Endothelial cell of umbilical vein (primary cell): ENCODE measurements around the gene STMN1. TPM values are rescaled to one million over a fixed set of nuclear protein-coding genes. Genes with fewer than 3 reads are reported as not detected.
"Not testable (repeated sequence)": the region's sequence is repeated elsewhere in the genome, so short reads cannot be mapped to it uniquely, and the experiment has no call there.

Experiments used
- BruUV-seq: library from RNA; stranded (reverse); fragments of 400-500 nt; replicated peaks from 2 replicates; lab custom pipeline; 2021; lab: Mats Ljungman, UMichigan
- CTCF ChIA-PET: fragments of 300-600, 350-600 bp; sonication (Branson Sonifier 250); formaldehyde crosslinking; loops from one replicate; lab custom pipeline; 2021; ENCODE audit warnings: antibody characterized with exemption, inconsistent platforms; lab: Charles Lee
- POLR2A ChIA-PET: fragments of 300-600, 350-600 bp; sonication (Branson Sonifier 250); formaldehyde crosslinking; loops from one replicate; lab custom pipeline; 2021; ENCODE audit warnings: antibody characterized with exemption, inconsistent platforms; lab: Charles Lee
- DNase-seq: peaks from one replicate; pipeline ENCODE4 v3.0.0-alpha.2; 2011; ENCODE audit warnings: low read depth, low spot score
- FAIRE-seq: peaks from 2 replicates; lab custom pipeline; 2011; peaks lifted over from hg19 to GRCh38; lab: Jason Lieb, UNC
- H2AFZ ChIP-seq: 2 replicates; pipeline ENCODE4 v1.6.0; 2012; ENCODE audit warnings: low read depth, low read length, control low read depth, inconsistent platforms
- H3K27ac ChIP-seq: 2 replicates; pipeline ENCODE4 v1.5.1; 2011; ENCODE audit warnings: low read depth, mild to moderate bottlenecking, control low read depth, low read length, moderate library complexity; ENCODE audit not compliant: insufficient read depth
- H3K27me3 ChIP-seq, 2 experiments: 2 replicates each; pipeline versions ENCODE4 v1.6.0 to v1.6.1; 2011; ENCODE audit warnings: low read length in 2 of 2, mixed read lengths in 1 of 2; ENCODE audit not compliant: control insufficient read depth in 2 of 2, insufficient read depth in 2 of 2
- H3K36me3 ChIP-seq, 2 experiments: 2 replicates in 1 of 2; 3 replicates in 1 of 2; pipeline ENCODE4 v1.5.1; 2011; ENCODE audit warnings: low read length in 2 of 2, mild to moderate bottlenecking in 1 of 2, moderate library complexity in 1 of 2; ENCODE audit not compliant: control insufficient read depth in 2 of 2, insufficient read depth in 2 of 2; ENCODE audit errors: extremely low read depth in 1 of 2
- H3K4me1 ChIP-seq: 3 replicates; pipeline ENCODE4 v1.5.1; 2011; ENCODE audit warnings: mild to moderate bottlenecking, low read length; ENCODE audit not compliant: control insufficient read depth, insufficient read depth; ENCODE audit errors: extremely low read depth
- H3K4me2 ChIP-seq: 2 replicates; pipeline ENCODE4 v1.6.1; 2011; ENCODE audit warnings: low read length, control low read depth, mixed read lengths; ENCODE audit not compliant: insufficient read depth
- H3K4me3 ChIP-seq, 3 experiments: fragments of 200-600 bp in 1 of 3; sonication (generic), shearing (Covaris generic) in 1 of 3; replicated peaks in 1 of 3; 2 replicates each; pipeline ENCODE4 v1.5.1; 2011 to 2016; ENCODE audit warnings: control low read depth in 3 of 3, low read length in 3 of 3, mild to moderate bottlenecking in 2 of 3, inconsistent platforms in 1 of 3, low read depth in 1 of 3, moderate library complexity in 1 of 3; ENCODE audit not compliant: insufficient read depth in 1 of 3
- H3K79me2 ChIP-seq: 2 replicates; pipeline ENCODE4 v1.6.0; 2012; ENCODE audit warnings: low read length, inconsistent platforms; ENCODE audit not compliant: control insufficient read depth, insufficient read depth
- H3K9ac ChIP-seq: replicated peaks from 2 replicates; pipeline ENCODE3; 2011; ENCODE audit warnings: low read length, control low read depth; ENCODE audit not compliant: insufficient read depth; ENCODE audit errors: extremely low read depth
- H3K9me1 ChIP-seq: replicated peaks from 3 replicates; pipeline ENCODE4 v1.6.0; 2011; ENCODE audit warnings: mild to moderate bottlenecking, low read length; ENCODE audit not compliant: control insufficient read depth, insufficient read depth; ENCODE audit errors: extremely low read depth
- H3K9me3 ChIP-seq: replicated peaks from 2 replicates; pipeline ENCODE4 v1.5.1; 2012; ENCODE audit warnings: low read length, inconsistent platforms; ENCODE audit not compliant: control insufficient read depth, insufficient read depth
- H4K20me1 ChIP-seq: replicated peaks from 2 replicates; pipeline ENCODE3; 2011; ENCODE audit warnings: mild to moderate bottlenecking, low read length; ENCODE audit not compliant: control insufficient read depth, insufficient read depth; ENCODE audit errors: extremely low read depth
- EZH2 ChIP-seq: IDR thresholded peaks from 2 replicates; pipeline ENCODE4 v1.6.1; 2012; ENCODE audit warnings: borderline replicate concordance, low read depth, mild to moderate bottlenecking, moderate library complexity, low read length, inconsistent platforms; ENCODE audit not compliant: severe bottlenecking
- FOS ChIP-seq: IDR thresholded peaks from 2 replicates; pipeline ENCODE4 v1.6.1; 2011; ENCODE audit warnings: mild to moderate bottlenecking, low read length, moderate library complexity, borderline replicate concordance; ENCODE audit not compliant: insufficient read depth
- GATA2 ChIP-seq: IDR thresholded peaks from 2 replicates; pipeline ENCODE4 v1.7.0; 2011; ENCODE audit warnings: low read depth, mild to moderate bottlenecking, moderate library complexity, mixed read lengths, low read length; ENCODE audit not compliant: insufficient read length, insufficient read depth
- JUN ChIP-seq: IDR thresholded peaks from 2 replicates; pipeline ENCODE4 v1.6.1; 2011; ENCODE audit warnings: borderline replicate concordance, low read depth; ENCODE audit not compliant: insufficient read length, insufficient read depth
- POLR2A ChIP-seq: IDR thresholded peaks from 2 replicates; pipeline ENCODE4 v1.6.1; 2012; ENCODE audit warnings: low read depth, mild to moderate bottlenecking, control low read depth, low read length
- POLR2AphosphoS5 ChIP-seq: IDR thresholded peaks from 2 replicates; pipeline ENCODE4 v1.6.1; 2012; ENCODE audit warnings: low read depth, mild to moderate bottlenecking, control low read depth, low read length, moderate library complexity; ENCODE audit not compliant: insufficient read depth
- dilution Hi-C: fragments of 300-500 bp; cut with MboI; formaldehyde crosslinking; loops from one replicate; pipeline ENCODE4 v1.15.0; 2019; ENCODE audit warnings: low sequenced_read_pairs; ENCODE audit not compliant: extremely low pct_ligation_motif_present
- intact Hi-C: fragments of 100-400 bp; cut with micrococcal nuclease; formaldehyde crosslinking; loops from one replicate; pipeline ENCODE4 v1.10.0; 2022
- polyA plus RNA-seq, 4 experiments: library from polyadenylated mRNA; depleted of rRNA in 3 of 4; stranded (reverse) in 3 of 4; unstranded in 1 of 4; fragments of >200 nt; gene quantifications; 2 replicates each; pipeline versions ENCODE4 v1.2.1 to v1.2.3, GENCODE V29; 2011 to 2012; ENCODE audit warnings: missing spikeins in 1 of 4
- total RNA-seq: library from RNA; stranded (reverse); gene quantifications from 2 replicates; pipeline ENCODE4 v1.2.3, GENCODE V29; 2021
- TF ChIP-seq, protein P1 (sequence below): IDR thresholded peaks from 2 replicates; pipeline ENCODE4 v1.6.1; 2011; ENCODE audit not compliant: insufficient read depth, insufficient read length

STMN1 gene
- total and polyA plus RNA-seq, 2 donors (not counting 3 experiments of a cell fraction or from before 2014, with no cell fraction given), result 102 to 503 TPM

DNA sequence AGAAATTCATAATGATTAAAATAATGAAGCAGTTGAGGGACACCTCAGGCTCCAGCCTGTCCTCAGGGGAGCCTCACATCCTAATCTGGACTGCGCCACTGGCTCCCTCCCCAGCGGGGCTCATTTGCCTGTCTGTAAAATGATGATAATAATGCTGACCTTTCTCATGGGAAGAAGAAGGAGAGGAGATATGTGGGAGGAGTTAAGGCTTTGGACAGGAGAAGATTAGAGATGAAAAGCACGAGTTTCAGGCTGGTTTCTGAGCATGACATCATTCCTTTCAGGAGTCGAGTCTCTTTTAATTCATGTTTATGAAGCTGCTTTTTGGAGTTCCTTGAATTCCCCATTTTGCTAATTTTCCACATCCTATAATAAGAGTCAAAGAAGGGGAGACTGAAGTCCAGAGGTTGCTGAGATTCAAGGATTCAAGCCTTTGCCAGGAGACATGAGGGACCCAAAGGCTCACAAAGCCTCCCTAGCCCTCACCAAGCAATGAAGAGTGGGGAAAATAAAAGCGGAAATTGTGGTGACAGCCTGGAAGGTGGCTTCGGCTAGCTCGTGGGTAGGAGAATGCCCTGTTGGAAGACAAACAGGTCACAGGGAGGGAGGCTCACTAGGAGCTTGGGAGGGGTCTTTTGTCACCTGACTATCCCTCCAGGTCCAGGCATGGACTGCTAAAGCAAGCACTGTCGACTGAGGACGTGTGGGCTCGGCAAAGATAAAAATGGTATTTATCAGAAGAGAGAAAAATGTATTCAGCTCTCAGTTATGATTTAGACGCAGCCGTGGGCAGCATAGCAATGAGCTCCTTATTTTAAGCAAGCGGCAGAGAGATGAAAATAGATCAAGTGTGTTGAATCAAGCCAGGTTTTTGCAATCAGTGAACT lies 27.5 kb upstream of the STMN1 start:
- BruUV-seq, result no TSS peak
- H2AFZ ChIP-seq, result no peak overlapping the region
- H3K36me3 ChIP-seq, result no peaks in the 10 kb centered on the region
- CTCF ChIA-PET, result interaction anchor here (1.4 to 1.8 kb wide), 3 partner anchors 9 to 17 kb away, joined by 3 to 5 read pairs (median 4); no protein-coding TSS in a partner anchor
- no peak overlapping the region for H3K4me3 ChIP-seq
- H3K9ac ChIP-seq, result no peak overlapping the region
- H3K4me1 ChIP-seq, result no peaks in the 10 kb centered on the region
- H3K9me1 ChIP-seq, result no peaks in the 10 kb centered on the region
- dilution Hi-C loops, result no loop called here
- intact Hi-C loops, result no loop called here
- H3K27ac ChIP-seq, result no peak overlapping the region
- H3K4me2 ChIP-seq, result no peak overlapping the region
- no peaks in the 10 kb centered on the region for H4K20me1 ChIP-seq
- POLR2A ChIA-PET, result no interaction called here
- no peaks in the 10 kb centered on the region for H3K9me3 ChIP-seq
- DNase-seq, result no peak
- H3K27me3 ChIP-seq, result peaks cover 0 to 6% of the 10 kb centered on the region in 2 experiments
- TF ChIP-seq, protein P1, sequence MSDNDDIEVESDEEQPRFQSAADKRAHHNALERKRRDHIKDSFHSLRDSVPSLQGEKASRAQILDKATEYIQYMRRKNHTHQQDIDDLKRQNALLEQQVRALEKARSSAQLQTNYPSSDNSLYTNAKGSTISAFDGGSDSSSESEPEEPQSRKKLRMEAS, result no peak
- TF ChIP-seq GATA2, result no peak
- no peak for TF ChIP-seq JUN
- no peak for TF ChIP-seq FOS
- no peak for TF ChIP-seq POLR2AphosphoS5
- no peak for TF ChIP-seq POLR2A
- no peak for TF ChIP-seq EZH2
- H3K79me2 ChIP-seq, result no peaks in the 10 kb centered on the region
- FAIRE-seq, result no peak

DNA sequence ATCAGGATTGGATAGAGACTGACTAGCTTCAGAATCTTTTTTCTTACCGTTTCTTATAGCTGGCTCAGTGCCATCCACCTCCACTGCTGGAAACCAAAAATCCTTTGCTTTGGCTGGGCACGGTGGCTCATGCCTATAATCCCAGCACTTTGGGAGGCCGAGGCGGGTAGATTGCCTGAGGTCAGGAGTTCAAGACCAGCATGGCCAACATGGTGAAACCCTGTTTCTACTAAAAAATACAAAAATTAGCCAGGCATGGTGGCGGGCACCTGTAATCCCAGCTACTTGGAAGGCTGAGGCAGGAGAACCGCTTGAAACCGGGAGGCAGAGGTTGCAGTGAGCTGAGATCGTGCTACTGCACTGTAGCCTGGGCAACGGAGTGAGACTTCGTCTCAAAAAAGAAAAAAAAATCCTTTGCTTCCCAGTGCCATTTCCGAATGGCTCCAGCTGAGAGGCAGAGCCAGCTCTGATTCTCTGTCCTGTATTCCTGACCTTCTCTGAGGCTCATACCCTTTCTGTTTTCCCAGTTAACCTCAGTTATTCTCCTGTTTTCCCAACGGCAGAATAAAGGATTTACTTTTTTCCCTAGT lies 26.7 kb upstream of the STMN1 start:
- H3K27me3 ChIP-seq, H3K9me3 ChIP-seq, DNase-seq, intact Hi-C loops, FAIRE-seq, H3K9me1 ChIP-seq, POLR2A ChIA-PET, H3K4me1 ChIP-seq, H2AFZ ChIP-seq, dilution Hi-C loops, H3K27ac ChIP-seq, H3K36me3 ChIP-seq, H3K4me2 ChIP-seq, H3K4me3 ChIP-seq, BruUV-seq, H3K79me2 ChIP-seq, H3K9ac ChIP-seq, H4K20me1 ChIP-seq: not testable (repeated sequence)
- CTCF ChIA-PET, result interaction anchor here (1.4 kb wide), 1 partner anchor 11 kb away, joined by 4 read pairs; no protein-coding TSS in a partner anchor
